Nephron progenitor cell (in vitro differentiated cells): ENCODE data around the gene PBRM1.
A peak's percentile ranks its signal among the peaks of the same experiment; 100 is the strongest.

Experiments used
- DNase-seq: peaks from one replicate; pipeline ENCODE4 v3.0.0; 2021
- H3K27ac Mint-ChIP-seq: 2 replicates; pipeline ENCODE4 v1.8.0; 2021; ENCODE audit warnings: mild to moderate bottlenecking, moderate library complexity, mixed read lengths
- H3K27me3 Mint-ChIP-seq: 2 replicates; pipeline ENCODE4 v1.8.0; 2021; ENCODE audit warnings: mild to moderate bottlenecking, low read depth, mixed read lengths; ENCODE audit not compliant: poor library complexity
- H3K36me3 Mint-ChIP-seq: 2 replicates; pipeline ENCODE4 v1.8.0; 2021; ENCODE audit warnings: low read depth, mixed read lengths
- H3K4me1 Mint-ChIP-seq: 2 replicates; pipeline ENCODE4 v1.8.0; 2021; ENCODE audit warnings: mixed read lengths
- H3K4me3 Mint-ChIP-seq: 2 replicates; pipeline ENCODE4 v1.8.0; 2021; ENCODE audit warnings: mild to moderate bottlenecking, moderate library complexity, mixed read lengths
- H3K9me3 Mint-ChIP-seq: 2 replicates; pipeline ENCODE4 v1.8.0; 2021; ENCODE audit warnings: mild to moderate bottlenecking, moderate library complexity, mixed read lengths
- TF ChIP-seq, protein P1 (sequence below): fragments of 200-600 bp; sonication (generic); IDR thresholded peaks from 2 replicates; pipeline ENCODE4 v1.5.0; 2021; ENCODE audit warnings: antibody characterized with exemption

The PBRM1 gene

GRCh38 chr3:52663098-52663497 lies 22.6 kb downstream of the PBRM1 start:
- Mint-ChIP-seq H3K36me3 (peaks cover 73% of the 10 kb centered on the region), H3K27ac (peak overlapping the region; percentile 42), H3K4me3 (no peak overlapping the region), H3K9me3 (no peaks in the 10 kb centered on the region), H3K4me1 (no peaks in the 10 kb centered on the region), H3K27me3 (no peaks in the 10 kb centered on the region)
- TF ChIP-seq, protein P1, sequence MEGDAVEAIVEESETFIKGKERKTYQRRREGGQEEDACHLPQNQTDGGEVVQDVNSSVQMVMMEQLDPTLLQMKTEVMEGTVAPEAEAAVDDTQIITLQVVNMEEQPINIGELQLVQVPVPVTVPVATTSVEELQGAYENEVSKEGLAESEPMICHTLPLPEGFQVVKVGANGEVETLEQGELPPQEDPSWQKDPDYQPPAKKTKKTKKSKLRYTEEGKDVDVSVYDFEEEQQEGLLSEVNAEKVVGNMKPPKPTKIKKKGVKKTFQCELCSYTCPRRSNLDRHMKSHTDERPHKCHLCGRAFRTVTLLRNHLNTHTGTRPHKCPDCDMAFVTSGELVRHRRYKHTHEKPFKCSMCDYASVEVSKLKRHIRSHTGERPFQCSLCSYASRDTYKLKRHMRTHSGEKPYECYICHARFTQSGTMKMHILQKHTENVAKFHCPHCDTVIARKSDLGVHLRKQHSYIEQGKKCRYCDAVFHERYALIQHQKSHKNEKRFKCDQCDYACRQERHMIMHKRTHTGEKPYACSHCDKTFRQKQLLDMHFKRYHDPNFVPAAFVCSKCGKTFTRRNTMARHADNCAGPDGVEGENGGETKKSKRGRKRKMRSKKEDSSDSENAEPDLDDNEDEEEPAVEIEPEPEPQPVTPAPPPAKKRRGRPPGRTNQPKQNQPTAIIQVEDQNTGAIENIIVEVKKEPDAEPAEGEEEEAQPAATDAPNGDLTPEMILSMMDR, result no peak
- DNase-seq, result no peak

GRCh38 chr3:52660046-52660445 lies 25.7 kb downstream of the PBRM1 start:
- H3K27ac Mint-ChIP-seq, result no peak overlapping the region
- no peak overlapping the region for H3K4me3 Mint-ChIP-seq
- no peaks in the 10 kb centered on the region for H3K27me3 Mint-ChIP-seq
- H3K9me3 Mint-ChIP-seq, result no peaks in the 10 kb centered on the region
- H3K4me1 Mint-ChIP-seq, result no peaks in the 10 kb centered on the region
- no peak for DNase-seq
- H3K36me3 Mint-ChIP-seq, result peaks cover 71% of the 10 kb centered on the region
- TF ChIP-seq, protein P1, result no peak

DNA sequence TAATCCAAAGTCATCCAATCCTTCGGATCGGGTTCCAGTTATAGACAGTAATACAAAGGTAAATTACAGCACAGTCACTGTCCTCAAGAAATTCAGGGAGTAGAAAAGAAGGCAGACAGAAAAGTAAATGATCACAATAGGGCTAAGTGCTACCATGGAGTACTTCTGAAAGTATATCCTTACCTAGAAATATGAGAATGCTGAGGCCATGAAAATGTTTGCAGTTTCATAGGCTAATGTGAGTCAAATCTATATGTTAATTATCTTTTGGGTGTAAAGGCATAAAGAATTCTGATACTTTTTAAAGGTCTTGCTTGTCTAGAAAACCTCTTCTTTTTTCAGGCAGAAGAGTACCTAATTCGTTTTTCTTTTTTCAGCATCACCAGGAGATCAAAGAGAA lies 29.8 kb downstream of the PBRM1 start:
- Mint-ChIP-seq H3K4me3 (no peak overlapping the region), H3K4me1 (no peaks in the 10 kb centered on the region), H3K36me3 (peaks cover 50% of the 10 kb centered on the region), H3K27ac (no peak overlapping the region), H3K9me3 (no peaks in the 10 kb centered on the region), H3K27me3 (no peaks in the 10 kb centered on the region)
- no peak for DNase-seq
- TF ChIP-seq, protein P1, result no peak

GRCh38 chr3:52651592-52651991 lies 34.1 kb downstream of the PBRM1 start:
- H3K36me3 Mint-ChIP-seq, result peaks cover 65% of the 10 kb centered on the region
- H3K4me1 Mint-ChIP-seq, result no peaks in the 10 kb centered on the region
- H3K27me3 Mint-ChIP-seq, result no peaks in the 10 kb centered on the region
- no peaks in the 10 kb centered on the region for H3K9me3 Mint-ChIP-seq
- TF ChIP-seq, protein P1, result no peak
- H3K4me3 Mint-ChIP-seq, result no peak overlapping the region
- H3K27ac Mint-ChIP-seq, result no peak overlapping the region
- no peak for DNase-seq

- TF ChIP-seq, protein P1, result no peak
- H3K36me3 Mint-ChIP-seq, result peaks cover 63% of the 10 kb centered on the region
- H3K9me3 Mint-ChIP-seq, result no peaks in the 10 kb centered on the region
- no peaks in the 10 kb centered on the region for H3K4me1 Mint-ChIP-seq
- H3K4me3 Mint-ChIP-seq, result no peak overlapping the region
- no peaks in the 10 kb centered on the region for H3K27me3 Mint-ChIP-seq
- no peak overlapping the region for H3K27ac Mint-ChIP-seq
- DNase-seq, result no peak
These were observed 35.3 kb downstream of the PBRM1 start for GRCh38 chr3:52650439-52650838.

DNA sequence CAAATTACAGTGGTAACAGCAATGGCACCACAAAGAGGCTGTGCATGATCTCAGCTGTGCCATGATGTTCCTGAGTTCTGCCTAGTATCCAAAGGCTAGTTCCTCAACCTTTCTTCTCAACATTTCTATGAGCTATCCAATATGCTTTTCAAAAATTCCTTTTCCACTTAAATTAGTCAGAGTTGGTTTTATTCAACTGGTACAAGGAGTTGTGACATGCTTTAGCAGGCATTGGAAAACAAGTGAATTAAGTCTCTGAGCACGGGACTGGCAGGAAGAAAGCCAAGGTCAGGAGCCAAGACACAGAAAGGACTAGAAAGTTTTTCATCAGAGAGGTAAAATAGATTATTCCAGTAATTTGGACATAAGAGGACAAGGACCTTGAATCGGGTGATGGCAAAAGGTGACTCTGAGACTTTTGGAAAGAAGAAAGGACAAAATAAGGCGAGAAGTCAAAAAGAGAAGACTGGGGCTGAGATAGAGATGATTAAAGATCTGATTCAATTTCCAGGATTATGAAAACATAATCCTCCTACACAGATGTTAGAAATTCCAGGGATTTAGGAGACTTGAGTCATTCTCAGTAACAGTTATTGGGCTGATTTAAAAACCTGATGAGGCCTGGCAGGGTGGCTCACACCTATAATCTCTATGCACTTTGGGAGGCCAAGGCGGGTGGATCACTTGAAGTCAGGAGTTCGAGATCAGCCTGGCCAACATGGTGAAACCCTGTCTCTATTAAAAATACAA lies 36.1 kb downstream of the PBRM1 start:
- Mint-ChIP-seq H3K4me1 (no peaks in the 10 kb centered on the region), H3K9me3 (no peaks in the 10 kb centered on the region), H3K27me3 (no peaks in the 10 kb centered on the region), H3K27ac (peak overlapping the region; percentile 71), H3K36me3 (peaks cover 64% of the 10 kb centered on the region), H3K4me3 (no peak overlapping the region)
- no peak for DNase-seq
- TF ChIP-seq, protein P1, result no peak
